ENCODE results near the gene PPP2R2B.

The PPP2R2B gene

DNA sequence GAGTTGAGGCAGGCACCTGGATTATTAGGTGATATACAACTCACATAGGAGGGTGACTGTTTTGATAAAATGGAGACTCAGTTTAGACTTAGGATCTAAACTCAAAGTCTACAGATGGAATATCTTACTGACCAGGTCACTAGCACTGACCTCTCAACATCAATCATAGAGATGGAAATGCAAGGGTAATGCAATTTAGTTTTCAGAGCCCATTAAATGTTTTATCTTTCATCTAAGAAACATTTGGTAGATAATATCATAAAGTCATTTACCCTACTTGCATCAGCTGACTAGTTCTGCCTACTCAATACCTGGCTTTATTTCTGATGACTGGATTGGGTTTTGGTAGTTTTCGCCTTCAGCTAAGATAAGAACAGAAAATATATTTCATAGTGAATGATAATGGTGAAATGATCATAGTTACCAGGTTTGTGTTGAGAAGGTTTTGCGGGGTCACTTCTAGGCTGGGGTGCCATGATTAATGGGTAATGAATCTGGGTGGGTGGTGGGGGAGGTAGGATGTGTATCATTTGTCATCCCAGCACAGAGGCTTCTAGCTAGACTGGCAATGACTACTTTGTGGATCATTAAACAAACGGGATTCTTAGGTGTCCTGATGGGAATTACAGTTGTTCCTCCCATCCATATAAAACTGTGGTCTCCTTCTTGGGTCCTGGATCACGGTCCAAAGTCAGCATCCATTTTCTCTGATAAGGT is 173.4 kb downstream of the PPP2R2B start:
- DNase-seq (ENCODE audit: low read depth in 2 of 2, low spot score in 1 of 2) = no peak

DNA sequence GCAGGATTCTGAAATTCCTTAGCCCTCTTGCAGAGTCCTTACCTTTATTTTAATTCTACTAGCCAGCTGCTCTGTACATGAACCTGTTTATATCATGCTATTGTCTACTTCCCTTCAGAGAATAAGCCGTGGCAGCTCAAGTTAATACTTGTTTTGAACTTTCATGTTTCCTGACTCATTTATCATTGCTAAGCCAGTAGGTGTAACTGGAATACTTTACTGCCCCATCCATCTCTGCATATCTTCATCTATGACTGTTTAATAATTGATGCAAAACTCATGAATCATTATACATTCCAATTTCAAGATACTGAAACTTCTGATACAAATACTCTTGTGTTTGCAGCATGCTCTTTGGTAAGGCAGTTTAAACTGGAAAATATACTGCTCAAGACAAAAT is 174.7 kb downstream of the PPP2R2B start:
- DNase-seq (ENCODE audit: low read depth in 2 of 2, low spot score in 1 of 2) = no peak

DNA sequence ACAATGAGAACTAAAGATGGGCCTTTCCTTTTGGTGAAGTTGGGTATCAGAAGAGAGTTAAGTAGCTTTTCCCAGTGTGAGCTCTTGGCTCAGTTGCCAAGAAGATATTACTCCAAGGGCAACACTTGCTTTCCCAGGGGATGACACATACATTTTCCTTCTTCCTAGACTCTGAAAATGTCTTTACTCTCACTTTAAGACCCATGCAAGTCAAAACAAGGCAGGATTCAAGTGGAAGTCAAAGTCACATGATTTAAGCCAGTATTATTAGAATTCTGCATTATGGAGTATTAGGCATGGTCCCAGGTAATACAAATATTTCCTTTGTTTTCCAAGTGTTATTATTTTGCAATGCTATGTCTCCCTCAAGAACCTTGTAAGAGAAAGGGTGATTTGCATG is 175.1 kb downstream of the PPP2R2B start:
- no peak for DNase-seq (ENCODE audit: low read depth in 2 of 2, low spot score in 1 of 2)

DNA sequence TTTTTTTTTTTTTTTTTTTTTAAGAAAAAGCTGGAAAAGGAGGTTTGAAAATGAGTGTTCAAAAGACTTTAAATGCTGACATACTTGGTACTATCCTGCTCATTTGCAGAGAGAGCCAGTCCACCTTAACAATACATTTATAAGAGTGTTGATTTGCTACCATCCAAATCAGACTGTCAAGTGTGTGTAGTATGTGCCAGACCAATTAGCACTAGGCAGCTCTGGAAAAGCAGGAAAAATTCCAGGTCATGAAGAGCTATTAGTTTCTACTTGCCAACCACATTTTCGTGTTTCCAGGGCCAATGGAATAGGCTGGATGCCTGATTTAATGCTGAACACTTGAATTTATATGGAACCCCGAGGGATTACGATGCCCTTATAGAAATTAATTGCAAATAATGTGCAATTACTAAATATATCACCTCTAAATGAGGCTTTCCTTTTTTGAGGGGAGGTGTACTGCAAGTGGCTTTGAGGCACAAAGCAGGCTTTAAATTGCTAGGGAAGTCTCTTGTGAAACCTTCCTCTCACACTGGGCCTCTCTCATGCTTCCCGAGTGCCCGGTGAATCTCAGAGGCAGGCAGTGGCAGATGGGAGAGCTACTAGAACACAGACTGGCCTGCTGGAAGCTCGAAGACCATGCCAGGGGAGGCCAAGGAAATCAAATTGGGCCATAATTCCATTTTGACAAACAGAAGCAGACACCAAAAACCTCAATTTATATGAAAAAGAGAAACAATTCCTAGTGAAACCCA is 178.7 kb downstream of the PPP2R2B start:
- no peak for DNase-seq (ENCODE audit: low read depth in 2 of 2, low spot score in 1 of 2)

DNA sequence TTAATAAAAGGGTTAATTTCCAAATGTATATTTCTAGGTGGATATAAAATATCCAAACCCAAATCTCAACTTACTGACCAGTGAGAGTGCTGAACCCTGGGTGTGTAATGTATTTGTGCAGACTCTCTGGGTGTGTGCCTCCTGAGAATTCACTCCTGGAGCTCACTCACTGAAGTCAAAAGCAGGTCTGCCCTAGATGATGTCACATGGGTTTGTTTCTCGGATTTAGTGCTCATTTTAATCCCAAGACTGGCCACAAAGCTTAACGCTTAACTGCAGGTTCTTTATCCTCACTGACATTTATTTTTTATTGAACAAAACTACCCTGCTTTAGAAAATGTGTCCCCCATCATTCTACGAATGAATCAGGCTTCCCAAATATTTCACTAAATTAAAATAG is 179.4 kb downstream of the PPP2R2B start:
- DNase-seq (ENCODE audit: low read depth in 2 of 2, low spot score in 1 of 2) = no peak

DNA sequence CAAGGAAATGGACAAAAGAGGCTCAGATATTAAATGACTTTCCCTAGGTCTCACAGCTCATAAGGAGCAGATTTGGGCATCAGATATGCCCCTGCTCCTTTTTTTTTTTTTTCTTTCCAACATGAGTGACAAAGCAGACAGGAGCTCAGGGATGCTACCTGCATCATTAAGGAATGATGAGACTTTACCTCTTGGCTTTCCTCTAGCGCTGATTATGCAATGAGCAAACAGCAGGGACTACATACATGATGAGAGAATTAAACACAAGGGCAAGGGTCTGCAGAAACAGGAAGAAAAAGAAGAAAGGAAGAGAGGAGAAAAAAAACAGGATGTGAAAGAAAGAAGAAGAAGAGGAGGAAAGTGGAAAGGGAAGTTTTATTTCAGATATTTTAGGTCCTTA is 179.9 kb downstream of the PPP2R2B start:
- no peak for DNase-seq (ENCODE audit: low read depth in 2 of 2, low spot score in 1 of 2)

DNA sequence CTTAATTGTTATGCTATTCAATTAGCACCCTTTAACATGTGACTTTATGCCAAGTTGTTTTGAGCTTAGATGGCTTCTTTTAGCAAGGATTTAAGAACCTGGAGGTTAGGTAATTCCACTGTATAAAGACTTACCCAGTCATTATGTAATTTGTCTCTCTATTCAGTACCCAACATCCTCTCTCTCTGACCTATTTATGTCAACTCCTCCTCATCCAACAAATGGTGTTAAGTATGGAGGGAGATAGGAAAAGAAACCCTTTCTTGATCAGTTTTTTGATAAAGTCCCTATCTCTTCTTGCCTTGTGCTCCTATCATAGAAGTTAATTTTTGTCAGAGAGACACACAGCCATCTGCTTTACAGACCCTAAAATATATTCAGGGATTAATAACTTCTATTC is 181.3 kb downstream of the PPP2R2B start:
- DNase-seq (ENCODE audit: low read depth in 2 of 2, low spot score in 1 of 2) = no peak

DNA sequence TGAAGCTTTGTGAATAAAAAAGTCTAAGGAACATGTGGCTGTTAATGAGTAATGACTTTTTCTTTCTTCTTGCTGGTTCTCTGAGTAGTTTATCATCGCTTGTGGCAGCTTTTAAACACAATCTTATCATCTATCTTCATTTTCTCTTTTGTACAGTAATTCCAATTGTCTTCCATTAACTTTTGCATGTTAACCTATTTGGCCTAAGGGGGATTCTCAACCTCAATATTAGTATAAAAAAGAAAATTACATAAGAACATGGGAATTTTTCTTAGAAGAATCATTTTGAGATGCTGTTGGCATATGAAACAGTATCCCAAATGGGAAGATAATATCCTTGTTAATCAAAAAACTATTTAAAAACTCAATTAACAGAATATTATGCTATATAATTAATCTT is 182.9 kb downstream of the PPP2R2B start:
- DNase-seq (ENCODE audit: low read depth in 2 of 2, low spot score in 1 of 2) = no peak

DNA sequence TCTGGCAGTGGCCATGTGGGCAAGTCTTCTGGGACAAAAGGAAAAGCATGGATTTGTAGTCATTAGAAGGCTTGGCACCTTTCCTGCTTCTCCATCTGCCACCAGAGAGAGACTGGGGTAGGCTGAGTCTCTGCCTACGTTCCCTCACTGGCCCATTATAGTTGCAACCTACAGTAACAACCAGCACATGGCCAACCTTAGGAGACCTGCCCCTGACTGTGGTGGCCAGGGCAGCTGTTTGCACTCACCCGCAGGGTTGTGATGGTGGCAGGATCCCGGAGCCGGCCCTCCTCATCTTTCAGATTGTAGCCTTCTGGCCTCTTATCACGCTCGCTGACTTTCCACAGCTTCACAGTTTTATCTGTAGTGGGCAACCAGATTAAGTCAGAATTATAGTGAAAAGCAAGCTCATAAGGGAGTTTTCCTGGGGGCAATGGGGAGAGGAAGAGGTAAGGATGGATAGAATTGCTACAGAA is 187.6 kb downstream of the PPP2R2B start:
- DNase-seq (ENCODE audit: low read depth in 2 of 2, low spot score in 1 of 2) = no peak

DNA sequence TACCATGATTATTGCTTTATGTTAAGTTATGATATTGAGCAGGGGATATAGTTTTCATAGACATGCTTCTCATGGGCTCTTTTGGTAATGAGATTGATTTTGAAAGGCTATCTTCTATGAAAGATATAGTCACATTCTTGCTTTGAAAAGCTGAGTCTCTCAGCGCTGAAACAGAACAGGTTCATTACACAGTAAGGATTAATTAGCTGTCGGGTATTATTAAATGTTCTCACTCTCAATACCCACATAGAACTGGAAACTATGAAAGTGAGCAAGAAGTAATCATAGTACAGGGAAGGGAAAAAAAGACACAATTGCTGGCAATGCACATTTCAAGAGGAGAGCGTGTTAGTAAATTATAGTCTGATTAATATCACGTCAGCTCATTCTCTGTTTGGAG is 190.9 kb downstream of the PPP2R2B start:
- no peak for DNase-seq (ENCODE audit: low read depth in 2 of 2, low spot score in 1 of 2)

DNA sequence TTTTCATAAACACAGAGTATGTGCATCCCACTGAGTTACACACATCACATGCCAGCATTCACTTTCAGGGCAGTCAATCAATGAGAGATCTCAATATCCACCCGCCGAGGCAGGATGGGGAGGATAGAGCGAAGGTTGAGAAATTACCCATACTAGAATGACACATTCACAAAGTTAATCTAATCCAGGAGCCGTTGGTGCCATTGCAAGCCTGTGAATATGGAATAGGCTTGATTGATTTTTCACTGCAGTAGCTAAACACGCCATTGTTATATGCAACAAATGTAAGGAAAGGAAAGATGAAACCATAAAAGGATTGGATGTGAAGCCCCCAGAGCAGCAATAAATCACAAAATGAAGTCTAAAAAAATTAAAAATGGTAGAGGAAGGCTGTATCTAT is 194.7 kb downstream of the PPP2R2B start:
- no peak for DNase-seq (ENCODE audit: low read depth in 2 of 2, low spot score in 1 of 2)

DNA sequence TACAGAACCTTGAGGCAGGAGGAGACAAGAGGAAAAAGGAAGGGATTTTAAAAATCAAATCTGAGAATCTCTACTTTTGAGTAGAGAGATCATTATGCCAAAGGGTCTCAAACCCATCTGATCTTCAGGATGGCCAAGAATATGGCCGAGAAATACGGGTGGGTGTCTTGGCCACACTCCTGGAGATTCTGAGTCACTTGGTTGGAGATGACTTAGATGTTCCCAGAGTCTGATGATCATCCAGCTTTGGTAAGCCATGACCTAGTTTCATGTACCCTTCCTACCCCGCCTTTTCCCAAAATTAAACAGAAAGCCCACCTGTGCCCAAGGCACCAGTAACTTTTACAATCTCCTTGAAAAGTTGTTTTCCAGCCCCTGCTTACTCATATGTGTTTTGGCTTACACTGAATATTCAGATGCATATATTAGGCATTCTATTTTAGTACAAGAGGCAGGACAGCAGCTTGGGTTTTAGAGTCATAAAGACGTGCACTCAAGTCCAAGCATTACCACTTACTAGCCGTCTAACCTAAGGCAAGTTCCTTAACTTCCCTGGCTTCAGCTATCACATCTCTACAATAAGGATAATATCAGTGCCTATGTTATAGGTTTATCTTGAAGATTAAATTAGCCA is 195.5 kb downstream of the PPP2R2B start:
- DNase-seq (ENCODE audit: low read depth in 2 of 2, low spot score in 1 of 2) = no peak

DNA sequence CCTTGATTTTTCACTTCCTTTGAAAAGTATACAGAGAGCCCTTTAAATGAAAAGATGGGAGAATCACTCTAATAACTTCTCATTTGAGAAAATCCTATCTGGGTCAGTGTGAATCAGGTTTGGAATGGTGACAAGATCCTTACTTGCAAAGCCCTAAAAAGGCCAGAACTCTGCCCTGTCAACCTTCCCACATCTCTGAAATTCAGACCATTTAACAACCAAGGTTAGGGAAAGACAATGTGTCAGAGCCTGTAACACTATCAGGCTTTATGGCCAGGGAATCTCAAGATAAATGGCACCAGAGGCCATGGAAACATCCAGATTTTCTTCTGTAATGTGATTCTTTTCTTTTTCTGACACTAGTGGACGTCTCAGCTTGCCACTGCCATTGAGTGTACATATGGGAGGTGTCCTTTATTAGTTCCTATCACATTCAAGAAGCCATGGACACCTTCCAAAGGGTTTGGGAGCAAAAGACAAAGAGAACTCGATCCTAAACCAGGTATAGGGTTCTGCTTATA is 196.9 kb downstream of the PPP2R2B start:
- no peak for DNase-seq (ENCODE audit: low read depth in 2 of 2, low spot score in 1 of 2)

DNA sequence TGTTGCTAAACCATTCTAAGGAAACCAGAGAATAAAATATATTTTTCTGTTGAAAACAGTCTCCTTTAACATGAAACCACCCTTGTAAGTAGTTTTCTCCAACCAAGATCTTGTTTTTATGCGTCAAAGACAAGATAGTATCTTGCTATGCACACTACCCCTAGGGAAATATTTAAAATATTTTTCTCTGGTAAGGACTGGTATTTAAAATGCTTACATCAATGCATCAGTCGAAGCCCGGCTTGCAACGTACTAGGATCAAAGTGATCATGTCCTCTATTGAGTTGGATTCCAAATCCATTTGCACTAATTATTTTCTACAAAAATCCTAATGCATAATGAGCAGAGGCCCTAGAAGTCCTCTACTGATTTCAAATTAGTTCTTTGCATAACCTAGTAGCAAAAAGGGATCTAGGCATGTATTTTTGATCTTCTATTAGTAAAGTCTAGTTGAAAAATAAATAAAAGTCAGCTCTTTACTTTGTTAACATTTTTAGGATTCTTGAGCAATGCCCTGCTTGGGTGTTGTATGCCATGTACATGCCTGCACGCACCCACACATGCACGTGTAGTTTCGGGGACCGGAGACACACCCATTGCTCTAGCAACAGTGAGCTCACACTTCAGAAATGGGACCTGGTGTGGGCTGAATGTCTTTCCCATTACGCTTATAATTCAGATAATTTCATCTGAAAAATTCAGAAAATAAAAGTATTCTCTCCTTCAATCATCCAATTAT is 197.5 kb downstream of the PPP2R2B start:
- no peak for DNase-seq (ENCODE audit: low read depth in 2 of 2, low spot score in 1 of 2)

DNA sequence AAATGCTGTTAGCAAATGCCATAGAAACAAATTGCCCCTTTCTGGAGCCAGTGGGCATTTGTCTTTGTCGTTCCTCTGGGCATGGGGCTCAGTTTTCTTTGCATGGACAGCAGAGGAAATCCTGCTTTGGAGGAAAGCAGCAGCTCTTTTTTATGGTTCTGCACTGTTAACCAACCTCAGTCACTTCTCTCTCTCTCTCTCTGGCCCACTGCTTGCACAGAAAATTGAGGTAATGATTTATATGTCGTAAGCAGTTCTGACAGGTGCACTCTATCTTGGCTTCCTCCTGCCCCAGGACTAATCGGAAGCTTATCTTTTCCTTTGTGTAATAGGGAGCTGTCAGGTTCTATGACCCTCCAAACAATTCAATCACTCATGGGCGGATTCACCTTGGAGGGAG is 202.9 kb downstream of the PPP2R2B start:
- DNase-seq (ENCODE audit: low read depth in 2 of 2, low spot score in 1 of 2) = no peak

DNA sequence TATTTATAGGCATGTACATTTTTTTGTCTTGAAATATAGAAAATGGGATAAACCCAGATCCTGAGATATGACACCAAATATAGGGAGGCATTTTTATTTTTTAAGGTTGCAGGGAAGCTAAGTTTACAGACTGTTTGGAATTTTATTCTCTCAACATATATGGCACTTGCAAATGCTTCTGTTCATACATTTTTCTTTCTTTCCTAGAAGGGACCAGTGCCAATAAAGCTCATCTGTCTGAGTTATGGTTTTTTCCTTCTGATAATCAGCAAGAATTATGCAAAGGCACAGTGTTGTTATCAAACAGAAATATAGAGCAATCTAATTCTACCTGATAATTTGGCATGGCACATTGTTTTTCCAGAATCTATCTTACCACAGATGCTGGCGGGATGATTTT is 205.7 kb downstream of the PPP2R2B start:
- no peak for DNase-seq (ENCODE audit: low read depth in 2 of 2, low spot score in 1 of 2)

DNA sequence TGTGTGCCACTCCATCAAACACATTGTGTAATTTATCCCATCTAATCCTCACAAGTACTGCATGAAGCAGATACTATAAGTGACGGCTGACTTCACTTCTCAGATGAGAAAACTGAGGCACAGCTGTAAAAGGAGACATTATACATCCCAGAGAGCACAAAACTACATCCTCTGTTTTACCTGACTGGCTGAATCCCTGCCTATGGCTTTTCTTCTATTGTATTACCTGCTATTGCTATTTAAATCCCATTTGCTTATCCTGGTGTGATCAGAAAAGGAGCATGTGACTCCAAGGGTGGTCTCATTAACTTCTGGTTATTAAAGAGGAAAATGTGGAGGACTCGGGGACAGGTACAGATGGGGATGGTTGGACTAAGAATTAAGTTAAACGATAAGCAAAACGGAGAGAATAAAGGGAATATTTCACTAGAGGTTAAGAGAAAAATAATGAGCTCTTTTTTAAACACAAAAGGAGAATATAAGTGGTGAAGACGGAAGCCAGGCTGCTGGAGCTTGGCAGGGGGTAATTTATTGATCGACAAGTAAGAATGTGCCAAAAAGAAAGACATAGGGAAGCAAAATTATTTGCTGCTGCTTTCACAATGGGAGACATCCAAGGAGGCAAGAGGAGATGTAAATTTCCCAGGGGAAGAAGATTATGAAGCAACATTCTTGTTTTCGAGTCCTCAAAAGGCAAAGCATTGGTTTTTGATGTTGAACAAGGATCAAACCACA is 206.8 kb downstream of the PPP2R2B start:
- no peak for DNase-seq (ENCODE audit: low read depth in 2 of 2, low spot score in 1 of 2)

DNA sequence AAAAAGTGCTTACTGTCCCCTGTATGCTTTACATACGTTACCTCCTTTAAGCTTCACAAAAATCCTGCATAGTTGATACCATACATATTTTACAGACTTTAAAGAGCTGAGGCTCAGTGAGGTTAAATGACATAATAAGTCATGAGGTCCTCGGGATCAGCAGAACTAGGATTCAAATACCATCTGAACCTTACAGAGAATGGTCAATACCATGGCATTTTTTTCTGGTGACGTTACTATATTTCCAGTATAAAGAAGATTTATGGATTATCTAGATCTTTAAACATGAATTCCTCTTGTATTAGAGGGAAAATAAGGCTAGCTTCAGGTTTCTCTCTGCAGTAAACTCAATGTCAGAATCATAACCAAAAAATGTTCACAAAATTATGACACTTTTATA is 208.9 kb downstream of the PPP2R2B start:
- DNase-seq (ENCODE audit: low read depth in 2 of 2, low spot score in 1 of 2) = no peak

DNA sequence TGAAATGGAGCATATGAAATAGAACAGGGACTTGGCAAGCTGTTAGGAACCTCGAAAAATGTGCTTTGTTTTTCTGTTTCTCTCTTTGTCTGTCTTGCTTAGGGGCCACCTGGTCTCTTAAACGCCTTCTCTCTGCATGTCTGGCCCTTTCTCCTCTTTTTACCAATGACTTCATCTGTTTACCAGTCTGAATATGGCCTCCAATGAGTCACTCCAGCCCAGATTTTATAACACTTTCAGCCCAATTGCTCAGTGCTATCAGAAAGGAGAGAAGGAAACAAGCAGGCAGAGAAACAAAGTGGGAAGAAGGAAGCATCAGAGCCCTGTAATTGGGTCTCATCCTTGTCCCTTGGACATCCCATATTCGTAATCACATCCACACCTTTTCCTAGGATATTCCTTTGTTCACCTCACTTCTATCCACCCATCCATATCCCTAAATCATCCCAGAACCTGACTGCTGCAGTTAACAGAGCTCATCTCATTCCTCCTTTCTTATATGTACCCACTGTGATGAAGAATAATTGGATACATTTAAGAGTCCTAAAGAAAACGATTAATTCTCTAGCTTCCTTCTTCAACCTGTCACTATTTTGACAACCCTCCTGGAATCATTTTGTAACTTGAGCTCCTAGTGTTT is 210.8 kb downstream of the PPP2R2B start:
- no peak for DNase-seq (ENCODE audit: low read depth in 2 of 2, low spot score in 1 of 2)

DNA sequence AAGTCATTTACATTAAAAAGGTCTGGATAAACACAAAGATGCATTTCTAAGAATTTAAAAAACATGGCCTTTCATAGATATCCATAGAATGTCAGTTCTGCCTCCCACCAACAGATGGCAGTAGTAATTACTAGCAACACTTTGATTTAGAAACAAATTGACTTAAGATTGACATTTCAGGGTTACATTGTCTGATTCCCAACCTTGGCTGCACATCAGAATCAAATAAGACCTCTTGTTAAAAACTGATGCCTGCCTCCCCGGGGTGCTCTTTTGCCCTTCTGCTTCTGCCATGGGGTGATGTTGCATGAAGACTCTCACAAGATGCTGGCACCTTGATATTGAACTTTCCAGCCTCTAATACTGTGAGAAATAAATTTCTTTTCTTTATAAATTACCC is 216.3 kb downstream of the PPP2R2B start:
- no peak for DNase-seq (ENCODE audit: low read depth in 2 of 2, low spot score in 1 of 2)

Data from stimulated activated CD8-positive, alpha-beta memory T cell treated with anti-CD3 and anti-CD28 coated beads, Interleukin-4, amount 100 ng/mL, for 1 hour (primary cell).